HG03432 (cell line): Measurements from ENCODE around the gene C6orf89.
"Not testable (repeated sequence)": the region's sequence is repeated elsewhere in the genome, so short reads cannot be mapped to it uniquely, and the experiment has no call there.

Experiments used
- ATAC-seq: cut with Tn5 transposase; IDR thresholded peaks from one replicate; pipeline ENCODE4 v1.9.1; 2021; ENCODE audit warnings: mild to moderate bottlenecking, moderate library complexity; ENCODE audit not compliant: unreplicated experiment

C6orf89 gene

GRCh38 chr6:36920049-36920448, 34.3 kb downstream of the C6orf89 start:
- no peak for ATAC-seq

- no peak for ATAC-seq
Measured at GRCh38 chr6:36920546-36920945, 34.8 kb downstream of the C6orf89 start.

DNA sequence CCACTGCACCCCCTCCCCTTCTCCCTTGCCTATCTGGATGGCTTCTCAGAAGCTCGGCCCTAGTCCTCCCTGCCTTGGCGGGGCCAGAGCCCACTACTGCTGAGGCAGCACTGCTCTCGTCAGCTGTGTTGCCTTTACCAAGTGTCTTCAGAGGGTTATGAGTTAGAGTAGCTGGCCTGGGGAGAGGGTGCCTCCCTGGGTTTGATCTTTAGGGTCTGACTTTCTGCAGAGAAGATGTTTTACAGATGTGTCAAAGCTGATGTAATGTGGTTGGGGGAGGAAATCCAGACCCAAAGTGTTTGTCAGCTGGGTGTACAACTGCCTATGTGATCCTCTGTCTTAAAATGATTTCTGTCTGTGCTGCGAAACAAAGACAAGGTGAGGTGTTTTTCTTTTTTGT, 38.4 kb downstream of the C6orf89 start:
- ATAC-seq: no peak

- no peak for ATAC-seq
Measured at GRCh38 chr6:36924778-36925374, 39.1 kb downstream of the C6orf89 start.

- ATAC-seq: no peak
Measured at GRCh38 chr6:36925809-36926208, 40.1 kb downstream of the C6orf89 start.

GRCh38 chr6:36926708-36927513, 41.2 kb downstream of the C6orf89 start:
- no peak for ATAC-seq

- no peak for ATAC-seq
Measured at GRCh38 chr6:36927691-36928546, 42.2 kb downstream of the C6orf89 start.

- no peak for ATAC-seq
Measured at GRCh38 chr6:36928547-36928918, 42.8 kb downstream of the C6orf89 start.

GRCh38 chr6:36929152-36929551, 43.4 kb downstream of the C6orf89 start:
- ATAC-seq: no peak

- ATAC-seq: no peak
Measured at GRCh38 chr6:36929607-36930006, 43.9 kb downstream of the C6orf89 start.

DNA sequence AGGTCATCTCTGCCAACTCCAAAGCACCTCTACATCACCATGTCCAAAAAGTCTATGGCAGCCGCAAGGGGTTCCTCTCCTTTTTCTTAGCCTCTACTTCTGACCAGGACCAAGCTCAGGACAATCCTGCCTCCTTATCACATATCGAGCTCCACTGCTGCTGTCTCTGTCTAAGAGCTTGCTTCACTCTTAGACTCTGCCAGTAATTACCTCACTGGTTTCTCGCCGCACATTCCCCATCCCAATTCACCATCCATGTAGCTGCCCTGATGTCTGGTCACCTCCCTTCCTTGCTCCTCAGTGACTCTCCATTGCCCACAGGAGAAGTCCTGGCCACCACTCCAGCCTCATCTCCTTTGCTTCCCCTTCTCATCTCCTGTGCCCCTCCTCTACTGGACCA, 44.7 kb downstream of the C6orf89 start:
- ATAC-seq: no peak

DNA sequence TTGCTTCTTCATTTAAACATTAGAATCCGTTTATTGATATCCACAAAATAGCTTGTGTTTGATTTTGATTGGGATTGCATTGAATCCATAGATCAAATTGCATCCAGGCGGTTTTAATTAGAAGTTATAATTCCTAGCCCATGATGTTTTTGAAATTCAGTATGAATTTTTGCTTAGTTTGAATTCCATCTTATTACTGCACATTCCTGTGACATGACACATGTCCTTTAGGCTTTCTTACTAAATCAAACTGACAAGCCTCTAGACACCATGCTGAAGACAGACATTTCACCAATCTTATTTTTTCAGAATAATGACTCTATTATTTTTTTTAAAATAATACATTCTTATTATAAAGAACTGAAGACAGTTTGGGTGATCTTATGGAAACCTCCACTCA, 47.4 kb downstream of the C6orf89 start:
- ATAC-seq: no peak

- ATAC-seq: no peak
Measured at GRCh38 chr6:36933519-36933918, 47.8 kb downstream of the C6orf89 start.

DNA sequence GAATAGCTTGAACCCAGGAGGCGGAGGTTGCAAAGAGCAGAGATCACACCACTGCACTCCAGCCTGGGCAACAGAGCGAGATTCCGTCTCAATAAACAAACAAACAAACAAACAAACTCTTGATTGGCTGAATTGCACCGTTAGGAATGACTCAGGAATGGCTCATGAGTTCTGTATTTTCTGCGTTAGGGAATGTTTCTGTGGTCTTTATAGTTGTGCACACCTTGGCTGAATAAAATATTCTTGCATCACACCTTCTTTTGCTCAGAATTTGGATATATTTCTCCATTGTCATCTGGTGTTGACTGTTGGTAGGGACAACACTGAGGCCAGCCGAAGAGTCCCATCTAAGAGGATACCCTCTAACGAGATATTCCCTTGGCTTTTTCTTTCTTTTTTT, 49.1 kb downstream of the C6orf89 start:
- ATAC-seq: no peak

DNA sequence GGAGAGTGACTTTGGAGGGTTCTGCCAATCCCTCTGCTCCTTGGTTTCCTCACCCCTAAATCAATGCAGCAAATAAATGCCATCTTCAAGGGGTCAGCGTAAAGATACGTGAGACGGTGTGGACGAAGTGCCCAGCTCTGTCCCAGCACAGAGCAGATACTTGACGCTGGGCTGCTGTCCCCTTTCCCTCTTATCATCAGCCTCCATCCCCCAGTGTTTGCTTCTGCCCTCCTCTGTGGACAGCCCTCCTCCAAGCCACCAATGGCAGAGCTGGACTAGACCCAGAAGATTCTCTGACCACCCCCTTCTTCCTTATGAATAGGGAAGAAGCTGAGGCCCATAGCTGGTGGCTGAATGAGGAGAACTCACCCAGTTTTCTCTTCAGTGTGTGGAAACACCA, 51.1 kb downstream of the C6orf89 start:
- ATAC-seq: no peak

DNA sequence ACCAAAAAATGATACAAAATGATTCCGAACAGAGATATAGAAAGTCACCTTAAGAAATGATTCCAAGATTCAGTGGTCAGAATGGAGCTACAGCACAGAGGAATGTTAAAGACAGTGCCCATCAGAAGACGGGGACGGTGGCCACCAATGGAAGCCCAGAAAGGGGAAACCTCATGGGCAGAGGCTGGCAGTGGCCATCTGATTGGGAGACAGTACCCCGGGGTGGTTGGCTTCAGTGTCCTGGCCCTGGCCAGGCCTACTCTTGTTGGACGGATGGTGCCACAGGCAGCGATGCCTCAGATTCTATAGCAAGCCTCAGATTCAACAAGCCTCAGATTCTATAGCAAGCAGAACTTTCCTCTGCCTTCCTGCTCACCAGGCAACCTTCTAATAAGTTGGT, 52.1 kb downstream of the C6orf89 start:
- no peak for ATAC-seq

GRCh38 chr6:36938536-36938935, 52.8 kb downstream of the C6orf89 start:
- ATAC-seq: no peak

- not testable (repeated sequence) for ATAC-seq
Measured at GRCh38 chr6:36939005-36939404, 53.3 kb downstream of the C6orf89 start.

DNA sequence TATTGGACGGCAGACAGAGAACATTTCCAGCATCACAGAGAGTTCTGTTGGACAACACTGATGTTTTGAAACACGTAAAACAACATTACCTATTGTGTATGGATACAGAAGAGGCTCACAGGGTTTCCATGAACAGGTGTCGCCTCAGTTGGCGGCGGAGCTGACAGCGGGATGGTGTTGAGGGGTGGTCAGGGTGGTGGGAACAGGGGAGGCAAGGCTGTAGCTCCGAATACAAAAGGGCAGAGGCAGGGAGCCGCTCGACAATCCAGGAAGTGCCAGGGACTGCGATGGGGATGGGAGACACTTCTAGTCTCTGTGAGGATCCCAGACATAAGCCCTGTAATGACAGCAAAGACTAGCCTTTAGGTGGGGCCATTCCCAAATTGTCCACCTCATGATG, 54.3 kb downstream of the C6orf89 start:
- ATAC-seq: no peak

- not testable (repeated sequence) for ATAC-seq
Measured at GRCh38 chr6:36941561-36941960, 55.8 kb downstream of the C6orf89 start.

GRCh38 chr6:36942329-36942728, 56.6 kb downstream of the C6orf89 start:
- not testable (repeated sequence) for ATAC-seq

- ATAC-seq: no peak
Measured at GRCh38 chr6:36944650-36945049, 58.9 kb downstream of the C6orf89 start.
